Right lobe of liver (tissue), 6 donors: ENCODE measurements around the gene STMN1. TPM values are rescaled to one million over a fixed set of nuclear protein-coding genes. Genes with fewer than 3 reads are reported as not detected.

Experiments
- ATAC-seq, 4 donors: fragments of 200-7000 bp; cut with Tn5 transposase; one replicate each; pipeline ENCODE4 v1.9.1; 2020; ENCODE audit warnings: mild to moderate bottlenecking in 4 of 4, moderate library complexity in 4 of 4
- DNase-seq, 3 donors: peaks; one replicate each; pipeline ENCODE4 v3.0.0-alpha.2; 2020
- H3K27ac ChIP-seq, 3 donors: fragments of 200-600 bp; one replicate each; pipeline ENCODE4 v1.8.0; 2022
- H3K27me3 ChIP-seq, 2 donors: fragments of 200-600 bp; one replicate each; pipeline ENCODE4 v1.8.0; 2022
- H3K36me3 ChIP-seq, 4 donors: fragments of 200-600 bp; sonication (generic) in 1 of 4; one replicate each; pipeline versions ENCODE4 v1.5.1 to v1.8.0; 2017 to 2022; ENCODE audit warnings: control low read depth in 1 of 4
- H3K4me1 ChIP-seq, 4 donors: fragments of 200-600 bp; sonication (generic) in 1 of 4; one replicate each; pipeline versions ENCODE4 v1.5.1 to v1.8.0; 2017 to 2022; ENCODE audit warnings: control low read depth in 1 of 4
- H3K4me3 ChIP-seq, 3 donors: fragments of 200-600 bp; one replicate each; pipeline ENCODE4 v1.8.0; 2022
- H3K9me3 ChIP-seq, 4 donors: fragments of 200-600 bp; sonication (generic) in 1 of 4; one replicate each; pipeline versions ENCODE4 v1.5.1 to v1.8.0; 2017 to 2022; ENCODE audit warnings: control low read depth in 1 of 4
- POLR2A ChIP-seq: fragments of 450-650 bp; IDR thresholded peaks from one replicate; pipeline ENCODE4 v1.6.1; 2017; ENCODE audit warnings: antibody characterized with exemption, mild to moderate bottlenecking
- WGBS: methylation state at CpG from one replicate; pipeline ENCODE4 v1.1.6; 2018; ENCODE audit warnings: low coverage, low lambda C conversion rate; ENCODE audit not compliant: insufficient coverage; ENCODE audit errors: missing lambda C conversion rate; 5-methylcytosine and 5-hydroxymethylcytosine counted together
- intact Hi-C, 2 donors: fragments of 100-400 bp; cut with DNase I; formaldehyde crosslinking; loops; one replicate each; pipeline versions ENCODE4 v1.11.2 to v1.14.1; 2022
- total RNA-seq, 6 experiments: library from RNA; depleted of rRNA in 2 of 6; stranded (reverse); fragments of >200 nt in 2 of 6; fragmentation: NEBNext Ultra II Directional in 3 of 6; extraction: Animal tissue kit (Norgen Biotek cat#: 25700) in 3 of 6; gene quantifications; one replicate each; pipeline versions ENCODE4 v1.1.0 to v1.2.4, GENCODE V29; 2016 to 2023
- TF ChIP-seq, protein P1 (sequence below), 4 donors: fragments of 200-600 bp in 3 of 4; fragments of 450-650 bp in 1 of 4; IDR thresholded peaks; one replicate each; pipeline versions ENCODE4 v1.5.1 to v1.8.0; 2016 to 2022; ENCODE audit warnings: antibody characterized with exemption in 4 of 4, mild to moderate bottlenecking in 2 of 4
- donor health status: DM: no; HTN: yes; CAD: no.
- donor health status: DM: no; HTN: no; CAD: no.
- donor health status: DM: no; HTN: no; CAD: no.
- donor health status: DM: no; HTN: yes; CAD: no.
- donor health status: DM: no; HTN: yes; CAD: no.

STMN1 gene
- total RNA-seq, 6 experiments from 2014 or later: 2.1 to 11.7 (median 6.8) TPM

DNA sequence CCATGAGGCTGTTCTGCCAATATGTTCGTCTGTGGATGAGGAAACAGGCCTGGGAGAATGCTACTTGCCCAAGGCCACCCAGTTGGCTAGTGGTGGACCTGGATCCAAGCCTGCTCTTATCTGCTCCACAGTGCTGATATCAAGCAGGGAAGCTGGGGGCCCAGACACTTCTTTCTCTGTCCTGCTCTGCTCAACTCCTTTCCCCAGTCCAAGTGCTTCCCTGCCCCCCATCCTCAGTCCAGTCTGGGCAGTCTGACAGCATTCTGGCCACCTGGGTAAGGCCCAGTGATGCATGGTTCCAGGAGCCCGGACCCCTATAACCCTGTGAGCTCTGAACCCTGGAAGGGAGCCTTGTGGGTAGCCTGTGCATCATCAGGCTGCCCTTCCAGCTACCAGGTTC is 26.5 kb downstream of the STMN1 start:
- intact Hi-C loops: no loop called here
- Histone ChIP-seq H3K4me1 (peaks cover 0 to 19% (median 7%) of the 10 kb centered on the region in 4 donors), H3K9me3 (no peaks in the 10 kb centered on the region), H3K4me3 (no peak overlapping the region), H3K27me3 (no peaks in the 10 kb centered on the region), H3K36me3 (no peaks in the 10 kb centered on the region), H3K27ac (peak overlapping the region in 1 of 3 donors; percentile 40)
- peak; percentile 69 to 73 (median 72) for ATAC-seq
- WGBS: no CpG with 5 or more reads among the region's 2 CpGs
- DNase-seq: peak; percentile 57 to 88 (median 81)
- TF ChIP-seq, protein P1, sequence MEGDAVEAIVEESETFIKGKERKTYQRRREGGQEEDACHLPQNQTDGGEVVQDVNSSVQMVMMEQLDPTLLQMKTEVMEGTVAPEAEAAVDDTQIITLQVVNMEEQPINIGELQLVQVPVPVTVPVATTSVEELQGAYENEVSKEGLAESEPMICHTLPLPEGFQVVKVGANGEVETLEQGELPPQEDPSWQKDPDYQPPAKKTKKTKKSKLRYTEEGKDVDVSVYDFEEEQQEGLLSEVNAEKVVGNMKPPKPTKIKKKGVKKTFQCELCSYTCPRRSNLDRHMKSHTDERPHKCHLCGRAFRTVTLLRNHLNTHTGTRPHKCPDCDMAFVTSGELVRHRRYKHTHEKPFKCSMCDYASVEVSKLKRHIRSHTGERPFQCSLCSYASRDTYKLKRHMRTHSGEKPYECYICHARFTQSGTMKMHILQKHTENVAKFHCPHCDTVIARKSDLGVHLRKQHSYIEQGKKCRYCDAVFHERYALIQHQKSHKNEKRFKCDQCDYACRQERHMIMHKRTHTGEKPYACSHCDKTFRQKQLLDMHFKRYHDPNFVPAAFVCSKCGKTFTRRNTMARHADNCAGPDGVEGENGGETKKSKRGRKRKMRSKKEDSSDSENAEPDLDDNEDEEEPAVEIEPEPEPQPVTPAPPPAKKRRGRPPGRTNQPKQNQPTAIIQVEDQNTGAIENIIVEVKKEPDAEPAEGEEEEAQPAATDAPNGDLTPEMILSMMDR (IDR thresholded peaks at IDR 0.05): no peak
- no peak for TF ChIP-seq POLR2A

DNA sequence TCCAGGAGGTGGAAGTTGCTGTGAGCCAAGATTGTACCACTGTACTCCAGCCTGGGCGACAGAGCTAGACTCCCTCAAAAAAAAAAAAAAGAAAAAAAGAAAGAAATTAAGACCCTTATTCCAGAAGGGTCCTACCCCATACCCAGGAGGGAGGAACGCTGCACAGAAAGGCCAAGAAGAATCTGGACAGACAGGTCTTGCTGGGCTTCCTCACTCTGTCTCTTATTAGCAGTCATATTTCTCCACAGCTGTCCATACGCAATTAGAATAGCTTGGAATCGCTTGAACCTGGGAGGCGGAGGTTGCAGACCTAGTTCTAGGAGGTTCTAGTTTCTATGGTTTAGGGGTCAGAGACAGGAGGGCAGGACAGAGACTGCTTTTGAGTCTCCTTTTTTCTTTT is 27.5 kb downstream of the STMN1 start:
- no peaks in the 10 kb centered on the region for H3K9me3 ChIP-seq
- H3K4me3 ChIP-seq: no peak overlapping the region
- no peaks in the 10 kb centered on the region for H3K36me3 ChIP-seq
- H3K4me1 ChIP-seq: peaks cover 0 to 27% (median 8%) of the 10 kb centered on the region in 4 donors
- no peaks in the 10 kb centered on the region for H3K27me3 ChIP-seq
- TF ChIP-seq, protein P1 (IDR thresholded peaks at IDR 0.05): no peak
- no peak for TF ChIP-seq POLR2A
- intact Hi-C loops: no loop called here
- 100% methylated on average over 1 of the region's 5 CpGs for WGBS
- DNase-seq (no peak), ATAC-seq (no peak)
- peak overlapping the region in 1 of 3 donors; percentile 40 for H3K27ac ChIP-seq

- Histone ChIP-seq H3K4me3 (no peak overlapping the region), H3K9me3 (no peaks in the 10 kb centered on the region), H3K27me3 (no peaks in the 10 kb centered on the region), H3K27ac (no peak overlapping the region), H3K36me3 (no peaks in the 10 kb centered on the region), H3K4me1 (peaks cover 0 to 41% (median 15%) of the 10 kb centered on the region in 4 donors)
- no peak for TF ChIP-seq POLR2A
- TF ChIP-seq, protein P1 (IDR thresholded peaks at IDR 0.05): no peak
- intact Hi-C loops: no loop called here
- WGBS: 80% methylated on average over 2 of the region's 2 CpGs
- DNase-seq (no peak), ATAC-seq (no peak)
These were observed 29.1 kb downstream of the STMN1 start for GRCh38 chr1:25877155-25877554.

DNA sequence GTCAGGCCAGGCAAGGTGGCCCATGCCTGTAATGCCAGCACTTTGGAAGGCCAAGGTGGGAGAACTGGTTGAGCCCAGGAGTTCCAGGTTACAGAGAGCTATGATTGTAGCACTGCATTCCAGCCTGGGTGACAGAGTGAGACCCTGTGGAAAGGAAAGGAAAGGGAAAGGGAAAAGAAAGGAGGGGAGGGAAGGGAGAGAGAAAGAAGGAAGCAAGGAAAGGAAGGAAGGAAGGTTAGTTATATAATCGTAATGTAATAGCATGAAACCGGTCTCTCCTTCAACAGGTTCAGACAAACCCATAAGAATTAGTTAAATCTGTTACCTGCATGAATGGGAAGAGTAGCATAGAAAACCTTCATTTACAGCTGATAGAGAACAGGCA is 29.5 kb downstream of the STMN1 start:
- ATAC-seq: no peak
- Histone ChIP-seq H3K36me3 (no peaks in the 10 kb centered on the region), H3K27me3 (no peaks in the 10 kb centered on the region), H3K27ac (no peak overlapping the region), H3K9me3 (no peaks in the 10 kb centered on the region), H3K4me3 (no peak overlapping the region), H3K4me1 (peaks cover 0 to 45% (median 18%) of the 10 kb centered on the region in 4 donors)
- TF ChIP-seq, protein P1 (IDR thresholded peaks at IDR 0.05): no peak
- no peak for TF ChIP-seq POLR2A
- DNase-seq: no peak
- intact Hi-C loops: no loop called here
- WGBS: 40% methylated on average over 1 of the region's 2 CpGs
